ENCODE results near the gene DSCAML1.

DSCAML1 gene

DNA sequence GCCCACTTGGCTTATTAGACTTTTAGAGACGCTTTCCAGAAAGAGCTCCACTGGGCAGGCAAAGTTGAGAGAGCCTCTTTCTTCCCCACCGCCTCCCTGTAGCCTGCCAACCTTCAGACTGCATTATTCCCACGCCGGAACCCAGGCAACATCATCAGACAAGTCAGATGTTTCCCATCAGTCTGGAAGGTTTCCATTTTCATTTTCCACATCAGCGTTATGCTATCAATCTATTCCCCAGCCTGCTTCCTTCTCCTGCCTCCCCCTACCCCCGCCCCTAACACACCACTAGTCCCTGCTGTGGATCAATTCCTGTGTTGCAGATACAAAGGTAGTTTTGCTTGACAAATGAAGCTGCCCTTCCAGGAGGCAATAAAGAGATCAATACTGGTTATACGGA is 184.8 kb downstream of the DSCAML1 start:
- Histone ChIP-seq H3K4me3 (ENCODE audit: low read depth, low read length) (no peak overlapping the region), H3K27me3 (ENCODE audit: insufficient read depth, low read length) (no peaks in the 10 kb centered on the region), H3K4me1 (ENCODE audit: control insufficient read depth in 1 of 2, insufficient read depth in 2 of 2, low read length in 2 of 2) (no peaks in the 10 kb centered on the region), H2AFZ (ENCODE audit: insufficient read depth, low read length, poor library complexity) (no peak overlapping the region), H2BK120ac (ENCODE audit: insufficient read depth, low read length, poor library complexity) (no peak overlapping the region), H4K8ac (ENCODE audit: low read depth, low read length) (no peak overlapping the region), H4K12ac (ENCODE audit: low read depth, low read length) (no peak overlapping the region), H2BK12ac (ENCODE audit: low read length) (no peak overlapping the region), H3K18ac (ENCODE audit: low read length) (no peak overlapping the region), H3K9ac (ENCODE audit: low read length) (no peak overlapping the region), H3K4me2 (ENCODE audit: low read length) (no peak overlapping the region), H3K79me1 (ENCODE audit: low read length) (no peaks in the 10 kb centered on the region), H4K91ac (ENCODE audit: low read depth, low read length) (no peak overlapping the region), H2AK5ac (ENCODE audit: low read length) (no peak overlapping the region), H3K4ac (ENCODE audit: low read depth, low read length) (no peak overlapping the region), H3K9me3 (ENCODE audit: insufficient read depth, low read depth, low read length) (no peaks in the 10 kb centered on the region), H3K36me3 (ENCODE audit: control insufficient read depth in 1 of 2, insufficient read depth in 2 of 2, low read length in 2 of 2) (no peaks in the 10 kb centered on the region), H2BK5ac (ENCODE audit: low read depth, low read length, poor library complexity) (no peak overlapping the region), H3K23ac (ENCODE audit: low read length) (no peak overlapping the region), H3K14ac (ENCODE audit: low read length) (no peak overlapping the region), H3K27ac (ENCODE audit: low read depth, low read length) (no peak overlapping the region), H3K79me2 (ENCODE audit: control insufficient read depth, insufficient read depth, low read length, poor library complexity) (no peaks in the 10 kb centered on the region)
- no CpG with 5 or more reads among the region's 7 CpGs for WGBS (ENCODE audit: extremely low coverage, insufficient coverage, insufficient read length)
- DNase-seq: no peak

DNA sequence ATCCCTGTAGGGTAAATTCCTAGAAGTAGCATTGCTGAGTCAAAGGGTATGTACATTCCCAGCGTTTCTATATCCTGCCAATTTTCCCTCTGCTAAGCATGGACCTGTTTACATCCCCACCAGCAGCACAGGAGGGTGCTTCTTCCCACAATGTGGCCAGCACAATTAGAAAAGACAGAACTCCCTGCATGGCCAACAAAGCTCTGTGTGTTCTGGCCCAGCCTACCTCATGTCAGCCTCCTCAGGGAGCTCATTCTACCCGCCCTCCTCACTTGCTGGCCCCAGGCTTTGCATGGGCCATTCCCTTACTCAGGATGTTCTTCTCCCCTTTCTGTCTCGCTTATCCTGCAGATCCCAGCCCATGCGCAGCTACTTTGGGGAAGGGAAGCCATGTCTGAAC is 186.1 kb downstream of the DSCAML1 start:
- Histone ChIP-seq H3K9ac (ENCODE audit: low read length) (no peak overlapping the region), H4K8ac (ENCODE audit: low read depth, low read length) (no peak overlapping the region), H2AK5ac (ENCODE audit: low read length) (no peak overlapping the region), H3K14ac (ENCODE audit: low read length) (no peak overlapping the region), H2BK120ac (ENCODE audit: insufficient read depth, low read length, poor library complexity) (no peak overlapping the region), H3K4me2 (ENCODE audit: low read length) (no peak overlapping the region), H3K36me3 (ENCODE audit: control insufficient read depth in 1 of 2, insufficient read depth in 2 of 2, low read length in 2 of 2) (no peaks in the 10 kb centered on the region), H3K4me1 (ENCODE audit: control insufficient read depth in 1 of 2, insufficient read depth in 2 of 2, low read length in 2 of 2) (no peaks in the 10 kb centered on the region), H3K9me3 (ENCODE audit: insufficient read depth, low read depth, low read length) (no peaks in the 10 kb centered on the region), H2BK12ac (ENCODE audit: low read length) (no peak overlapping the region), H3K4me3 (ENCODE audit: low read depth, low read length) (no peak overlapping the region), H3K23ac (ENCODE audit: low read length) (no peak overlapping the region), H4K91ac (ENCODE audit: low read depth, low read length) (no peak overlapping the region), H2BK5ac (ENCODE audit: low read depth, low read length, poor library complexity) (no peak overlapping the region), H3K27ac (ENCODE audit: low read depth, low read length) (no peak overlapping the region), H3K18ac (ENCODE audit: low read length) (no peak overlapping the region), H3K79me1 (ENCODE audit: low read length) (no peaks in the 10 kb centered on the region), H3K79me2 (ENCODE audit: control insufficient read depth, insufficient read depth, low read length, poor library complexity) (no peaks in the 10 kb centered on the region), H4K12ac (ENCODE audit: low read depth, low read length) (no peak overlapping the region), H3K27me3 (ENCODE audit: insufficient read depth, low read length) (no peaks in the 10 kb centered on the region), H3K4ac (ENCODE audit: low read depth, low read length) (no peak overlapping the region), H2AFZ (ENCODE audit: insufficient read depth, low read length, poor library complexity) (no peak overlapping the region)
- no peak for DNase-seq
- WGBS (ENCODE audit: extremely low coverage, insufficient coverage, insufficient read length): no CpG with 5 or more reads among the region's 4 CpGs

DNA sequence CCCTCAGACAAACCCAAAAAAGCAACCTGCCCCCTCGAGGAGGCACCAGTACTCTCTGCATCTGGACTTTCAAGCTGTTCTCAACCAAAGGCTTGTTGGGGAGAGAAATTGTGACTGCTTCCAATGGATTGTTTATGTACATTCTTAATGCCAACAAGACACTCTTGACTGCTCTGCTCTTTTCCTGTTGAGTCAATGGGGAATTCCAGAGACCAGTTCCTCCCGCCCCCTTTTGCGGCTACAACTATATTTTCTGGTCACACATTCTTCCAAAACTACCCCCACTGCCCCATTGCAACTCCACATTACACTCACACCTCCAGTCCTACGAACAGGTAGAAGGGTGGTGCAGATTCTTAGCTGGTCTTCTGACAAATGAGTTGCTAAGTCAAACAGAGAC is 187.0 kb downstream of the DSCAML1 start:
- H3K4ac ChIP-seq (ENCODE audit: low read depth, low read length): no peak overlapping the region
- no peak overlapping the region for H4K8ac ChIP-seq (ENCODE audit: low read depth, low read length)
- no peak overlapping the region for H2BK12ac ChIP-seq (ENCODE audit: low read length)
- H3K27ac ChIP-seq (ENCODE audit: low read depth, low read length): no peak overlapping the region
- no peaks in the 10 kb centered on the region for H3K36me3 ChIP-seq (ENCODE audit: control insufficient read depth in 1 of 2, insufficient read depth in 2 of 2, low read length in 2 of 2)
- H3K14ac ChIP-seq (ENCODE audit: low read length): no peak overlapping the region
- no peaks in the 10 kb centered on the region for H3K4me1 ChIP-seq (ENCODE audit: control insufficient read depth in 1 of 2, insufficient read depth in 2 of 2, low read length in 2 of 2)
- no CpG with 5 or more reads among the region's 4 CpGs for WGBS (ENCODE audit: extremely low coverage, insufficient coverage, insufficient read length)
- no peaks in the 10 kb centered on the region for H3K9me3 ChIP-seq (ENCODE audit: insufficient read depth, low read depth, low read length)
- no peak overlapping the region for H4K91ac ChIP-seq (ENCODE audit: low read depth, low read length)
- no peak overlapping the region for H3K4me2 ChIP-seq (ENCODE audit: low read length)
- no peak overlapping the region for H3K9ac ChIP-seq (ENCODE audit: low read length)
- H3K18ac ChIP-seq (ENCODE audit: low read length): no peak overlapping the region
- H3K4me3 ChIP-seq (ENCODE audit: low read depth, low read length): no peak overlapping the region
- H2BK120ac ChIP-seq (ENCODE audit: insufficient read depth, low read length, poor library complexity): no peak overlapping the region
- H3K79me2 ChIP-seq (ENCODE audit: control insufficient read depth, insufficient read depth, low read length, poor library complexity): no peaks in the 10 kb centered on the region
- DNase-seq: no peak
- no peak overlapping the region for H4K12ac ChIP-seq (ENCODE audit: low read depth, low read length)
- no peak overlapping the region for H2BK5ac ChIP-seq (ENCODE audit: low read depth, low read length, poor library complexity)
- no peak overlapping the region for H3K23ac ChIP-seq (ENCODE audit: low read length)
- no peak overlapping the region for H2AK5ac ChIP-seq (ENCODE audit: low read length)
- no peak overlapping the region for H2AFZ ChIP-seq (ENCODE audit: insufficient read depth, low read length, poor library complexity)
- H3K27me3 ChIP-seq (ENCODE audit: insufficient read depth, low read length): no peaks in the 10 kb centered on the region
- no peaks in the 10 kb centered on the region for H3K79me1 ChIP-seq (ENCODE audit: low read length)

DNA sequence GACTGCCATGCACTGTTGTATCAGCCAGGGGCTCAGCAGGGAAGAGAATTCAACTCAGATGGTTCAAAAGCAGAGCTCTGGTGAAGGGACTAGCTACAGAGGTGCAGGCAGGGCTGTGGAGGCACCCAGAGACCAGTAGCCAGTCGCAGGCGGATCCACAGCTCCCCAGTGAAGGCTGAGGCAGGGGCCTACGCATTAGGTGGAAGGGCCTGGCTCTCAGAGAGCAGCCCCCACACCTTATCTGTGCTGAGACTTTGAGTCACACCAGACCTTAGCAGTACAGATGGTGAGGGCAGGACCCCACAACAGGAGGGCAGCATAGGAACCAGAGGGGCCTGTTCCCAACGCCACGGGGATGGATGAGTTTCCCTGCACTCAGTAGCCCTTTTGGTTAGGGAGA is 189.6 kb downstream of the DSCAML1 start:
- Histone ChIP-seq H2AK5ac (ENCODE audit: low read length) (no peak overlapping the region), H3K4me1 (ENCODE audit: control insufficient read depth in 1 of 2, insufficient read depth in 2 of 2, low read length in 2 of 2) (no peaks in the 10 kb centered on the region), H3K4me2 (ENCODE audit: low read length) (no peak overlapping the region), H3K4ac (ENCODE audit: low read depth, low read length) (no peak overlapping the region), H3K9me3 (ENCODE audit: insufficient read depth, low read depth, low read length) (no peaks in the 10 kb centered on the region), H2BK5ac (ENCODE audit: low read depth, low read length, poor library complexity) (no peak overlapping the region), H2AFZ (ENCODE audit: insufficient read depth, low read length, poor library complexity) (no peak overlapping the region), H3K18ac (ENCODE audit: low read length) (no peak overlapping the region), H3K27me3 (ENCODE audit: insufficient read depth, low read length) (no peaks in the 10 kb centered on the region), H3K23ac (ENCODE audit: low read length) (no peak overlapping the region), H3K9ac (ENCODE audit: low read length) (no peak overlapping the region), H3K36me3 (ENCODE audit: control insufficient read depth in 1 of 2, insufficient read depth in 2 of 2, low read length in 2 of 2) (no peaks in the 10 kb centered on the region), H3K79me1 (ENCODE audit: low read length) (no peaks in the 10 kb centered on the region), H3K27ac (ENCODE audit: low read depth, low read length) (no peak overlapping the region), H3K14ac (ENCODE audit: low read length) (no peak overlapping the region), H2BK12ac (ENCODE audit: low read length) (no peak overlapping the region), H2BK120ac (ENCODE audit: insufficient read depth, low read length, poor library complexity) (no peak overlapping the region), H4K8ac (ENCODE audit: low read depth, low read length) (no peak overlapping the region), H3K4me3 (ENCODE audit: low read depth, low read length) (no peak overlapping the region), H4K12ac (ENCODE audit: low read depth, low read length) (no peak overlapping the region), H4K91ac (ENCODE audit: low read depth, low read length) (no peak overlapping the region), H3K79me2 (ENCODE audit: control insufficient read depth, insufficient read depth, low read length, poor library complexity) (no peaks in the 10 kb centered on the region)
- no peak for DNase-seq
- WGBS (ENCODE audit: extremely low coverage, insufficient coverage, insufficient read length): no CpG with 5 or more reads among the region's 5 CpGs
